HEK293T (cell line): ENCODE data around the gene SLC28A1.

Experiments used
- CTCF ChIA-PET: fragments of 350-600 bp; formaldehyde crosslinking; extraction: SDS; loops from one replicate; lab custom pipeline; 2021; ENCODE audit warnings: antibody characterized with exemption, inconsistent platforms; lab: Yijun Ruan, JAX
- POLR2A ChIA-PET: fragments of 350-600 bp; formaldehyde crosslinking; extraction: SDS; loops from one replicate; lab custom pipeline; 2020; ENCODE audit warnings: antibody characterized with exemption, inconsistent platforms; lab: Yijun Ruan, JAX
- DNase-seq: peaks from one replicate; pipeline ENCODE4 v3.0.0; 2012; ENCODE audit warnings: mixed read lengths; ENCODE audit errors: extremely low spot score
- ARNT ChIP-seq: fragments of 450-650 bp; IDR thresholded peaks from 2 replicates; pipeline ENCODE4 v1.6.1; 2017; ENCODE audit warnings: mild to moderate bottlenecking
- BHLHE40 ChIP-seq: fragments of 450-650 bp; IDR thresholded peaks from 2 replicates; pipeline ENCODE4 v1.6.1; 2016; ENCODE audit warnings: mild to moderate bottlenecking, moderate library complexity, borderline replicate concordance
- CTBP1 ChIP-seq: fragments of 450-650 bp; IDR thresholded peaks from 2 replicates; pipeline ENCODE4 v1.6.1; 2016; ENCODE audit warnings: borderline replicate concordance
- ELF4 ChIP-seq: fragments of 450-650 bp; IDR thresholded peaks from 2 replicates; pipeline ENCODE4 v1.6.1; 2017; ENCODE audit warnings: antibody characterized with exemption
- FOXA1 ChIP-seq: fragments of 450-650 bp; IDR thresholded peaks from 2 replicates; pipeline ENCODE4 v1.6.1; 2016; ENCODE audit warnings: mild to moderate bottlenecking
- FOXK2 ChIP-seq: fragments of 450-650 bp; IDR thresholded peaks from 2 replicates; pipeline ENCODE4 v1.6.1; 2016; ENCODE audit warnings: mild to moderate bottlenecking
- FOXM1 ChIP-seq: fragments of 450-650 bp; IDR thresholded peaks from 2 replicates; pipeline ENCODE4 v1.6.1; 2017; ENCODE audit warnings: mild to moderate bottlenecking, borderline replicate concordance
- HDGF ChIP-seq: fragments of 450-650 bp; IDR thresholded peaks from 2 replicates; pipeline ENCODE4 v1.6.1; 2017; ENCODE audit warnings: antibody characterized with exemption, borderline replicate concordance
- L3MBTL2 ChIP-seq: fragments of 450-650 bp; conservative IDR thresholded peaks from 2 replicates; pipeline ENCODE4 v1.6.1; 2016; ENCODE audit warnings: mild to moderate bottlenecking
- LEF1 ChIP-seq: fragments of 450-650 bp; IDR thresholded peaks from 2 replicates; pipeline ENCODE4 v1.6.1; 2017; ENCODE audit warnings: mild to moderate bottlenecking, borderline replicate concordance
- NFRKB ChIP-seq: fragments of 450-650 bp; IDR thresholded peaks from 2 replicates; pipeline ENCODE4 v1.6.1; 2016; ENCODE audit warnings: mild to moderate bottlenecking, moderate library complexity
- PKNOX1 ChIP-seq: fragments of 450-650 bp; IDR thresholded peaks from 2 replicates; pipeline ENCODE4 v1.6.1; 2016
- SP1 ChIP-seq: fragments of 450-650 bp; IDR thresholded peaks from 2 replicates; pipeline ENCODE4 v1.6.1; 2017
- SUZ12 ChIP-seq: fragments of 450-650 bp; IDR thresholded peaks from 2 replicates; pipeline ENCODE4 v1.6.1; 2016; ENCODE audit warnings: mild to moderate bottlenecking
- TARDBP ChIP-seq: fragments of 450-650 bp; IDR thresholded peaks from 2 replicates; pipeline ENCODE4 v1.6.1; 2016
- ZNF384 ChIP-seq: fragments of 450-650 bp; IDR thresholded peaks from 2 replicates; pipeline ENCODE4 v1.6.1; 2016

SLC28A1 gene

DNA sequence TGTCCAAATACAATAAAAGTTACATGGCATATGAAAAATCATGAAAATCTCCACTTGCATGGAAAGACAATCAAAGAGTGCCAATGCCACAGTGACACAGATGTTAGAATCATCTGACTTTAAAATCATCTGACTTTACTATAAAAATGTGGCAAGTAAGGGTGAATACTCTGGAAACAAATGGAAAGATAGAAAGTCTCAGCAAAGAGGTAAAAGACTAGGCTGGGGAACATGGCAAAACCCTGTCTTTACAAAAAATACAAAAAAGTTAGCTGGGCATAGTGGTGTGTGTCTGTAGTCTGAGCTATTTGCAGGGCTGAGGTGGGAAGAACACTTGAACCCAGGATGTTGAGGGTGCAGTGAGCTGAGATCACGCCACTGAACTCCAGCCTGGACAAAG, 38.2 kb upstream of the SLC28A1 start:
- no peak for DNase-seq
- ChIA-PET CTCF (interaction anchor here (0.6 to 1.8 kb wide), 3 partner anchors 12 to 82 kb away, joined by 3 to 9 read pairs (median 3); no protein-coding TSS in a partner anchor), POLR2A (no interaction called here)
- no peak for TF ChIP-seq BHLHE40
- TF ChIP-seq NFRKB = no peak
- no peak for TF ChIP-seq CTBP1
- TF ChIP-seq FOXA1 = no peak
- TF ChIP-seq SUZ12 = no peak
- no peak for TF ChIP-seq FOXM1

- DNase-seq = no peak
- POLR2A ChIA-PET = no interaction called here
- CTCF ChIA-PET = no interaction called here
- no peak for TF ChIP-seq SUZ12
- TF ChIP-seq FOXK2 = no peak
- no peak for TF ChIP-seq ELF4
- no peak for TF ChIP-seq L3MBTL2
- TF ChIP-seq HDGF = no peak
- TF ChIP-seq BHLHE40 = no peak
- TF ChIP-seq ARNT = no peak
- no peak for TF ChIP-seq ZNF384
- no peak for TF ChIP-seq PKNOX1
- TF ChIP-seq FOXA1 = no peak
- no peak for TF ChIP-seq TARDBP
- no peak for TF ChIP-seq FOXM1
- no peak for TF ChIP-seq SP1
- TF ChIP-seq LEF1 = no peak
Measured at GRCh38 chr15:84847382-84847781, 37.1 kb upstream of the SLC28A1 start.

DNA sequence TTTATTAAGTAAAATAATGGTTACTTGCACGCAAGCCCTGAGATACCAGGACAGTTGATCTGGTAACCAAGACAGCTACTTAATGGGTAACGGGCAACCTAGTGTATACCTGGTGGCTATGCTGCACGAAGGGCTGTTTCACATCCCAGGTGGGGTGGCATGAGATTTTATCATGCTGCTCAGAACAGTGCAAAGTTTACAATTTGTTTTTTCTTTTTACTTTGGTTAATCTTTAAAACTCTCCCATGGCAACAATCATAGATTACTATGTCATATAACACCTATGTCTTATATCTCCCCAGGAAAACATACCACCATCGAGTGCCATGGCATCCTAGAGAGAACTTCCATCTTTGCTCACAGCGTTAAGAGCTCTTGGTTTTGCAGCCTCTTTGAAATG, 32.2 kb upstream of the SLC28A1 start:
- POLR2A ChIA-PET = no interaction called here
- no peak for DNase-seq
- TF ChIP-seq BHLHE40 = no peak
- no peak for TF ChIP-seq SUZ12
- no peak for TF ChIP-seq ELF4
- TF ChIP-seq PKNOX1 = no peak
- TF ChIP-seq TARDBP = no peak
- no peak for TF ChIP-seq NFRKB
- TF ChIP-seq HDGF = no peak
- no peak for TF ChIP-seq FOXK2
- CTCF ChIA-PET = no interaction called here

DNA sequence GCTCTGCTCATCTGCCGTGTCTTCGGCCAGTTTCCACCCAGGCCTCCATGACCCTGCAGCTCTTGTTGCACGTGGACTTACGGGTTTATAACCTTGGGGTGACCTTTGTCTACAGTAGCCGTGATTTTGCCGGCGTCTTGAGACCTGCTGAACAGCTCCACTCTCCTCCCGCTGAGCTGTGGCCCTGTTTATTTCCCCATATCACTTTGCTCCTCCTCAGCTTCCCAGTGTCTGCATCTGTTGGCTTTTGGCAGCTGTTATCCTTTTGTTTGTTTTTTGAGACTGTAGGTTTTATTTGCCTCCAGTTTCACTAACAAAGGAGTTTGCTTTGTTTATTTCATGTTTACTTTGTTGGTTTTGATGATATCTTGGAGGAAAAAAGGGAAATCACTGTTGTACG, 29.3 kb upstream of the SLC28A1 start:
- POLR2A ChIA-PET = no interaction called here
- CTCF ChIA-PET = no interaction called here
- DNase-seq = no peak
- no peak for TF ChIP-seq HDGF
- no peak for TF ChIP-seq ELF4
- no peak for TF ChIP-seq FOXM1
- no peak for TF ChIP-seq TARDBP
- no peak for TF ChIP-seq BHLHE40

- CTCF ChIA-PET = no interaction called here
- no peak for TF ChIP-seq BHLHE40
- no peak for TF ChIP-seq FOXK2
- POLR2A ChIA-PET = no interaction called here
- DNase-seq = no peak
Measured at GRCh38 chr15:84855765-84856164, 28.7 kb upstream of the SLC28A1 start.

DNA sequence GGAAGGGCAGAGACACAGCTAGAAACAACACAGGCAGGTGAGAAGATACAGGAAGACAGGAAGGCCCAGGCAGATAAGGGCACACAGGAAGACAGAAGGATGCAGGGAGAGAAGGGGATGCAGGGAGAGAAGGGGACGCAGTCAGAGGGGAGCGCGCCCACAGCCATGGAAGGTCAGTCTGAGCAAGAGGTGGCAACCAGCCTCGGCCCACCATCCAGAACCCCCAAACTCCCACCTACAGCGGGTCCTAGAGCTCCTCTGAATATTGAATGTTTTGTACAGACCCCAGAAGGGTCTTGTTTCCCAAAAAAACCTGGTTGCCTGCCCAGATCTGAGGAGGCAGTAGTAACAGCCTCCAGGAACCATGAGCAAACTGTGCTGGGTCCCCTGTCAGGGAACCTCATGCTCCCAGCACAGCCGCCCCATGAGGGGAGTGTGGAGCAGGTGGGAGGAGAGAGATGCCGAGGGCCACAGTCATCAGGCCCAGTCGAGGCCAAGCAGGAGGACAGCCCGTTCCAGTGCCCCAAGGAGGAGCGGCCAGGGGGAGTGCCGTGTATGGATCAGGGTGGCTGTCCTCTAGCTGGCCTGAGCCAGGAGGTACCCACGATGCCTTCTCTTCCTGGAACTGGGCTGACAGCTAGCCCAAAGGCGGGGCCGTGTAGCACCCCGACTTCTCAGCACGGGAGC, 27.6 kb upstream of the SLC28A1 start:
- POLR2A ChIA-PET = no interaction called here
- no peak for DNase-seq
- CTCF ChIA-PET = no interaction called here
- no peak for TF ChIP-seq CTBP1
- TF ChIP-seq ZNF384 = no peak
- no peak for TF ChIP-seq SP1
- TF ChIP-seq ARNT = no peak
- TF ChIP-seq FOXK2 = no peak
- no peak for TF ChIP-seq NFRKB
- no peak for TF ChIP-seq FOXA1
- no peak for TF ChIP-seq SUZ12
- TF ChIP-seq L3MBTL2 = no peak
- TF ChIP-seq PKNOX1 = no peak
- TF ChIP-seq FOXM1 = no peak
- TF ChIP-seq HDGF = no peak
- TF ChIP-seq LEF1 = no peak
- no peak for TF ChIP-seq ELF4
- TF ChIP-seq TARDBP = no peak
- no peak for TF ChIP-seq BHLHE40

DNA sequence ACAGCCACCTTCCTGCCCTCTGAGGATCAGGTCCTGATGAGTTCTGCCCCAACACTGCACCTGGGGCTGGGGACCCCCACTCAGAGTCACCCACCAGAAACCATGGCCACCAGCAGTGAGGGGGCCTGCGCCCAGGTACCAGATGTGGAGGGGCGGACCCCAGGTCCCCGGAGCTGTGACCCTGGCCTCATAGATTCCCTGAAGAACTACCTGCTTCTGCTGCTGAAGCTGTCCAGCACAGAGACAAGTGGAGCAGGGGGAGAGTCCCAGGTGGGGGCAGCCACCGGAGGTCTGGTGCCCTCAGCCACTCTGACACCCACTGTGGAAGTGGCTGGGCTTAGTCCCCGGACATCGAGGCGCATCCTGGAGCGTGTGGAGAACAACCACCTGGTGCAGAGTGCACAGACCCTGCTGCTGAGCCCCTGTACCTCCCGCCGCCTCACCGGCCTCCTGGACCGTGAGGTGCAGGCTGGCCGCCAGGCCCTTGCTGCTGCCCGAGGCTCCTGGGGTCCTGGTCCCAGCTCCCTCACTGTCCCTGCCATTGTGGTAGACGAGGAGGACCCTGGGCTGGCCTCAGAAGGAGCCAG, 27.0 kb upstream of the SLC28A1 start:
- ChIA-PET CTCF (no interaction called here), POLR2A (no interaction called here)
- no peak for DNase-seq
- no peak for TF ChIP-seq L3MBTL2
- TF ChIP-seq BHLHE40 = no peak
- TF ChIP-seq FOXM1 = no peak
- TF ChIP-seq ARNT = no peak
- no peak for TF ChIP-seq NFRKB
- no peak for TF ChIP-seq SUZ12
- TF ChIP-seq HDGF = no peak
- TF ChIP-seq SP1 = no peak
- TF ChIP-seq ELF4 = no peak
- TF ChIP-seq LEF1 = no peak
- TF ChIP-seq ZNF384 = no peak
- TF ChIP-seq CTBP1 = no peak
- no peak for TF ChIP-seq FOXK2
- TF ChIP-seq FOXA1 = no peak
- no peak for TF ChIP-seq TARDBP
- TF ChIP-seq PKNOX1 = no peak
